Non-pigmented ciliary epithelial cell (primary cell): ENCODE measurements around the gene TMBIM1.

Experiments used
- DNase-seq: peaks from one replicate; pipeline ENCODE4 v3.0.0-alpha.2; 2010; ENCODE audit warnings: low read depth

The TMBIM1 gene

DNA sequence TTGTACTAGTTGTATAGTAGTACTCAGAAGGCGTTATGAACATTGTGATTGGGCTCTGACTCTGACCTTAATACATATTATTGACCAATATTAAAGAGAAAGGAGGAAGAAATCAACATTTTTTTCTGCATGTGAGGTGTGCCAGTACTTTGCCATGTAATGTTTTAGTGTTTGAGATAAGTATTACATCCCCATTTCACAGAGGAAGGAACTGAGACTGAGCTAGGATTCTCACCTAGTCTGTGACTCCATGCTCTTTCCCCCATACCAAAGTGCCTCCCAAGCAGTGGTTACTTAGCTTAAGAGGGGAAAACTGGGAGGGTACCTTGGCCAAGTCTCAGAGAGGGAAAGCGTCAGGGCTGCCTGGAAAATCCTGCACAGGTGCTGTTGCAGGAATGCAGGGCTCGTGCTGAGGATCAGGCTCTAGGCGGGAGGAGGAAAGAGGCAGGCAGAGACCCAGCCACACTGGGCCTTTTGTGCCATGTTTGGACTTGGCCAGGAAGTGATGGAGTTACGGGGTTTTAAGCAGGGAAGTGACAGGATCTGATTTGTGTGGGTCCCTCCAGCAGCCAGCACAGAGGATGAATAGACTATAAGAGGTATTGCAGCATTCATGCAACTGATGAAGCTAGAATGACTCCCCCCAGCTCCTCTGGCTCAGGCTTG is 20.3 kb downstream of the TMBIM1 start:
- DNase-seq = no peak

DNA sequence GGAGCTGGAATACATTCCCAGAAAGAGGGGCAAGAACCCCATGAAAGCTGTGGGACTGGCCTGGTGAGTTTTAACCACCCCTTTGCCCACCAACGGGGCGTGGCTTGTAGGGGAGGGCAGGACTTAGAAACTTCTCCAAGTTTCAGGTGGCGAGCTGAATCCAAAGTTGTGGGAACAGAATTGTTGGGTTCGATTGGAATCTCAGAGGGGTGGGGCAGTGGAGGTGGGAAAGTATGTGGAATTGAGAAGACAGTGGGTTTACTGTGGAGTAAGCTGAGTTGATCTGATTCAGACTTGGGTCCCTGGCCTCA is 20.9 kb downstream of the TMBIM1 start:
- no peak for DNase-seq

DNA sequence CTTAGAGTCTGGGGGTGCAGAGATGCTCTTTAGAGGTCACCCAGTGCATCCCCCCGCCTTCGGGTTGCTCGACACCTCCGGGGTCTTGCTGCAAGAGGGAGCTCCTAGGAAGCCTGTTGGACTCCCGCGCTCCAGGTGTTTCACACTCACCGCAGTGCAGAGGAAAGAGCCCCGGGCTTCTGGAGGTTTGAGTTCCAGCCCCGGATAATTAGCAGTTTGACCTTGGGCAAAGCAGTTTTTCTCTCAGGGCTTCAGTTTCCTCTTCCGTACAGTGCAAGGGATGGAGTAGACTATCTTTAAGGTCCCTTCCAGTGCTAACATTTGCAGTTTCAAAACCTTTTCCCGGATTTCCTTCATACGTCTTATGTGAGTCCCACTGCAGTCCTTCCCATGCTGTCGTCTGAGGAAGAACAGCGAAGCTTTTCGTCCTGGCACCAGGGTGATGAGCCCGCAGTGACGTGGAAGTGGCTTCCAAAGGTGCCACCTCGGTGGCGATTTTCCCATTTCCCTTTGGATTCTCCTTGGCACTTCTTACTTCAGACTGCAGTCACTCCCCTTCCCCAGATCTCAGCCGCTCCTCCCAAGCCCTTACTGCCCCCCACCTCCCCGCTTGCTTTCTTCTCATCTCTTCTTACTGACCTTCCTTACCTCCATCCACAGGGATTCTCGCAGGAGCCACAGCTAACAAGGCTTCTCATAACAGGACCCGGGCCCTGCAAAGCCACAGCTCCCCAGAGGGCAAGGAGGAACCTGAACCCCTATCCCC is 21.4 kb downstream of the TMBIM1 start:
- DNase-seq = no peak

DNA sequence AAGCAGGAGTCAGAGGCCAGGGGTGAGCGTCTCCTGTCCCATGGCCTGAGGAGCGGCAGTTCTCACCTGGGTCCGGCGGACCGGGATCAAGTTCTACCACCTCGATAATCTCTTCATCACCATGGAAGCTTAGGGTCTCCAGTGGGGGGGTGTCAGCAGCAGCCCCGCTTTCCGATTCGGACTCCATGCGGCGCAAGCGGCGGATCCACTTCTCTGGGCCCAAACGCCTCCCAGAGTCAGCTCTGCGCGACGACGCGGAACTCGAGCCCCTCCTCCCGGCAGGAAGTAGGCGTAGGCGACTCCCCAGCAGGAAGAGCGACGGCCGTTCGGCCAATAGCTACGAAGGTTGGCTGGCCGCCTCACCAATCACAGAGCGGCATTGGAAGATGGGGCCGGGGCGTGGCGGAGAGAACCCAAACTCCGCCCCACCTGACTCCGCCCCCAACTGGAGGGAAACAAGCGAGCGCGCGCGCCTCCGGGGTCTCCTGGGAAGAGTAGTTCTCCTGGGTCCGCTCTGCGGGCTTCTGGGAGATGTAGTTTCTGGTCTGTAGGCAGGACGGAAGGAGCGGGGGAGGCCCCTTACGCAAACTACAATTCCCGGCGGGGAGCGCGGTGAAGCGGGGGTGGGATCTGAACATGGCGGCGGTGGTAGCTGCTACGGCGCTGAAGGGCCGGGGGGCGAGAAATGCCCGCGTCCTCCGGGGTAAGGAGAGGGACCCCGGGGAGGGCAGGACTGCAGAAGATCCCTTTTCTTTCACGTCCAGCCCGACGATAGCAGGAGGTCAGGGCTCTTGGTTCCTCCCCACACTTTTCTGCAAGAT is 22.2 kb downstream of the TMBIM1 start, which contains the start of the genes AAMP and PNKD:
Gene AAMP (minus strand): TSS at position 238 of the 821 bp plus-strand sequence. CDS start 51 bp downstream, at position 187.
Gene PNKD (plus strand): TSS at position 620 of the 821 bp plus-strand sequence. CDS start 17 bp downstream, at position 637.
- DNase-seq = peak; percentile 95

DNA sequence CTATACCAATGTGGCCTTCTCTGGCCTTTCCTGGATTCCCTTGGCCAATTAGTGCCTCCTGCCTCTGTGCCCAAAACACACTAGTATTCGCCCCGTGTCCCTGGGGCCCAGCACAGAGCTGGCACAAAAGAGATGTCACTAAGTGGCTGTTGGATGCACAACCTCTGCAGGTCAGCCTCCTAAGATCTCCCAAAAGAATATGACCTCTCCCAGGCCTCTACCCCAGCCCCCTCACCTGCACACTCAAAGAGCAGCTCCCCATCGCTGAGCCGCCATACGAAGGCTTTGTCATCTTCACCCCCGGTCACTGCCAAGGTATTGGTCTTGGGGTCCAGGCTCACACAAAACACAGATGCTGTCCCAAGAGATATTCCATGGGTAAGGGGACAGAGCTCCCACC is 25.0 kb downstream of the TMBIM1 start:
- DNase-seq = no peak

DNA sequence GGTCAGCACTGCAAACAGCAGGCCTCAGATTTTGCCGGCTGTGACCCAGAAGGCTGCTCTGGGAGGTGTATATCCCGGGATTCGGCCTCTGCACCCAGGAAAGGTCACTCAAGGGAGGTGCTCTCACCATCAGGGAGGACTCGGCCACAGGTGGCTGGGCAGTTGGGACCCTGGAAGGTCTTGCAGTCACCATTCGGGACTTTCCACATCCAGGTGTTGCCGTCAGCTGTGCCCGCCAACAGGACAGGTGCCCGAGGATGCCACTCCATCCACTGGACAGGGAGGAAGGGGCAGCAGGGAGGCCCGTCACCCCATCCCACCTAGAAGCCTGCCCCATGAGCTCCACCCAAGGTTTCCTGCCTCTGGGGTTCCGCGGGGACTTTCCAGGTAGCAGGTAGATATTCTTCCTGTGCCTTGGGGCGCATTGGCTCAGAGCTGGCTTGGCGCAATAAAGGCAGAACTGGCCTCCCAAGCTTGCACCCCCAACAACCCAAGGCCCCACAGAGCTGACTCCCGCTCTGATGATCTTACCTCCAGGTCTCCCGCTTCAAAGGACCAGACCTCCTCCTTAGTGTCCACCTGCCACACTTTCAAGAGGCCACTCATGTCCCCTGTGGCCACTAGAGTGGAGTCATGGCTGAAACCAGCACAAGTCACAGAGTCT is 25.9 kb downstream of the TMBIM1 start:
- DNase-seq = no peak

DNA sequence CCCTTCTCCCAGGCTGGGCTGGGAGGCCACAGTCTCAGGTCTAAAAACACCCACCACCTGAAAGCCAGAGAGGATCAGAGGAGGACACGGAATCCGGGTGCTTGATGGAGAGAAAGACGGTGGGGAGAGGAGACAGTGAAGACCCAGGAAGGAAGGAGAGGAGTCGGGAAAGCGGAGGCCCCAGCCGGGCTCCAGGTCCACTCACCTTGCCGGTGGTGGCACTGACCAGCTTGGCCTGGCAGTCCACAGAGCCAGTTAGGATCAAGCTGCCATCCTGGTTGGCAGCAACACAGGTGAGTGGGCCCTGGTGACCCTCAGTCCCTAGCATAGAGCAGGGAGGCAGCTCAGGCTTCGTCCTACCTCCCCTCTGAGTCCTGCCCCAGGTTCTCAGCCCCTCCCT is 26.7 kb downstream of the TMBIM1 start:
- no peak for DNase-seq

DNA sequence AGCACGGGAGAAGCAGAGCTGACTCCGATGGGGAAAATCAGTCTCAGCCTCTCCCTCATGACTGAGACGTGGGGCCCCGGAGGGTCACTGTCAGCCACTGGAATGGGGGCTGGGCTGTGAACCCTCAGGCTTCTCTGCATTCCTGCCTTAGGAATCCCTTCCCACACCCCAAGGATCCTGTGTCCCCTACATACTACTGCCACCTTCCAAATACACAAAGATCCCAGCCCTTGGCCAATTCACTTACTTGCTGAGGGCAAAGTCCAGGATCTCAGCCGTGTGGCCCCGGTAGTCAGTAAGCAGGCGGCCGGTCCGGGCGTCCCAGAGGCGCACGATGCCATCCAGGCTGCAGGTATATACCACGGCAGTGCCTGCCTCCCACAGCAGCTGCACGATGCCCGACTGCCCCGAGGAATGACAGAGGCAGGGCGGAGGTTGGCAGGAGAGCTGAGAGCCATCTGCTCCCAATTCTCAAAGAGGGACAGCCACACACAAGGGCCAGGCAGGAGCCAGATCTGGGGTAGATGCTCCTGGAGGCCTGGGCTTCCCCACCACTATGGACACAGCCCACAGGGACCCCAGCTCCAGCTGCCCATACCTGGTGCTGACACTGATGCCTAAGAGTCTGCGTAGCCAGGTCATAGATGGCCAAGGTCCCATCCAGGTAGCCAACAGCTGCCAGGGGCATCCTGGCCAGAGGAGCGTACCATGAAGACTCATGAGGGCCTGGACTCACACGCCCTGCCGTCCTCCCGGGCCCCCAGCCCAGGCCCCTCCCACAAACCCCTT is 27.3 kb downstream of the TMBIM1 start:
- no peak for DNase-seq

DNA sequence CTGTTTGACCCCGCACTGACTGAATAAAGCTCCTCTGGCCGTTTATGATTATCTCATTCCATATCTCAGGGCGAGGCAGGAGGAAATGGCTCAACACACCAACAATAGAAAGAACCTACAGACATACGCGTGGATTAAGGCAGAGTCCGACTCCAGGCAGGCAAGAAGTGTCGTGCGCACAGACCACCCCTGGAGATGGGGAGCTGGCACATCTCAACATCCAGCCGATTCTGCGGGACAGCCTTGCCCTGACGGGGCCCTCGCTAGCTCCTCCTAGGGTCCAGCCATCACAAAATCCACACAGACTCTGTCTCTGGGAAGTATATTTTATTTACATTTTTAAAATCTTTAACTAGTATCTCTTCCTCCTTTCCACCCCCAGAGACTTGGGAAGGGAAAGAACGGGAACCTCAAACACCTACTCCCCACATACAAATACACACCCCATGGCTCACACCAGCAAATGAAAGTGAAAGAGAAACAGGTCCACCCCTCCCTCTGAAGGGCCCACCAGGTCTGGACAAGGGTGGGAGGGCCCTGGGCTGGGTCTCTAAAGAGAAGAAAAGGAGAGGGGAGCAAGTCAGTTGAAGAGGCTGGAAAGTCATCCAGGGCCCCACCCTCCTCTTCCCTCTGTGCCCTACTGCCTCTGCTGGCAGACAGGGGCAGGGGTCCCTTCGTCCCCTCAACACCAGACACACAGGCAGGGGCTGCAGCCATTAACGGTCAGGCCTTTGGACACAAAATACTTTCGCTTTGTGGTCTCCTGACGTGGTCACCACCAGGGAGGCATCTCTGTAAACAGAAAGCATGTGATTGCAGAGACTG is 28.3 kb downstream of the TMBIM1 start:
- no peak for DNase-seq

DNA sequence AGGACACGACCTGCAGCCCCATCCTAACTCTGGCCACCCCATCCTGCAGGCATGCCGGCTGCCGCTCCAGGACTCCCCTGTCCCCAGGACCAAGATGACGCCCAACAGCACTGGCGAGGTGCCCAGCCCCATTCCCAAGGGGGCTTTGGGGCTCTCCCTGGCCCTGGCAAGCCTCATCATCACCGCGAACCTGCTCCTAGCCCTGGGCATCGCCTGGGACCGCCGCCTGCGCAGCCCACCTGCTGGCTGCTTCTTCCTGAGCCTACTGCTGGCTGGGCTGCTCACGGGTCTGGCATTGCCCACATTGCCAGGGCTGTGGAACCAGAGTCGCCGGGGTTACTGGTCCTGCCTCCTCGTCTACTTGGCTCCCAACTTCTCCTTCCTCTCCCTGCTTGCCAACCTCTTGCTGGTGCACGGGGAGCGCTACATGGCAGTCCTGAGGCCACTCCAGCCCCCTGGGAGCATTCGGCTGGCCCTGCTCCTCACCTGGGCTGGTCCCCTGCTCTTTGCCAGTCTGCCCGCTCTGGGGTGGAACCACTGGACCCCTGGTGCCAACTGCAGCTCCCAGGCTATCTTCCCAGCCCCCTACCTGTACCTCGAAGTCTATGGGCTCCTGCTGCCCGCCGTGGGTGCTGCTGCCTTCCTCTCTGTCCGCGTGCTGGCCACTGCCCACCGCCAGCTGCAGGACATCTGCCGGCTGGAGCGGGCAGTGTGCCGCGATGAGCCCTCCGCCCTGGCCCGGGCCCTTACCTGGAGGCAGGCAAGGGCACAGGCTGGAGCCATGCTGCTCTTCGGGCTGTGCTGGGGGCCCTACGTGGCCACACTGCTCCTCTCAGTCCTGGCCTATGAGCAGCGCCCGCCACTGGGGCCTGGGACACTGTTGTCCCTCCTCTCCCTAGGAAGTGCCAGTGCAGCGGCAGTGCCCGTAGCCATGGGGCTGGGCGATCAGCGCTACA is 29.4 kb downstream of the TMBIM1 start:
- DNase-seq = no peak

DNA sequence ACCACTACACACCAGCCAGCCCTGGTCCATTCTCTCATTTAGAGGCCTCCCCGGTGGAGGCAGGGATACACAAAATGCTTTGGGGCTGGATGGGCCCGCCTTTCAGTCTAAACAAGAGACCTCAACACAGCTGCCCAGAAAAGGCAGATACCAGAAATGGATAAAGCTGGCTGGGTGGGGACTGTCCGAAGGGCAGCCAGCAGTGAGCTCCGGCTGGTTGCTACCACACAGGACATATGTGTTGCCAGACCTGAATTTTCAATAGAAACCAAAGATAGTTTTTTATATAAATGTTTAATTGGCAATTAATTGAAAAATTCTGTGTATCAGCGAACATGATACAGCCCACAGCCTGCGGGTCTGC is 30.1 kb downstream of the TMBIM1 start:
- DNase-seq = no peak

DNA sequence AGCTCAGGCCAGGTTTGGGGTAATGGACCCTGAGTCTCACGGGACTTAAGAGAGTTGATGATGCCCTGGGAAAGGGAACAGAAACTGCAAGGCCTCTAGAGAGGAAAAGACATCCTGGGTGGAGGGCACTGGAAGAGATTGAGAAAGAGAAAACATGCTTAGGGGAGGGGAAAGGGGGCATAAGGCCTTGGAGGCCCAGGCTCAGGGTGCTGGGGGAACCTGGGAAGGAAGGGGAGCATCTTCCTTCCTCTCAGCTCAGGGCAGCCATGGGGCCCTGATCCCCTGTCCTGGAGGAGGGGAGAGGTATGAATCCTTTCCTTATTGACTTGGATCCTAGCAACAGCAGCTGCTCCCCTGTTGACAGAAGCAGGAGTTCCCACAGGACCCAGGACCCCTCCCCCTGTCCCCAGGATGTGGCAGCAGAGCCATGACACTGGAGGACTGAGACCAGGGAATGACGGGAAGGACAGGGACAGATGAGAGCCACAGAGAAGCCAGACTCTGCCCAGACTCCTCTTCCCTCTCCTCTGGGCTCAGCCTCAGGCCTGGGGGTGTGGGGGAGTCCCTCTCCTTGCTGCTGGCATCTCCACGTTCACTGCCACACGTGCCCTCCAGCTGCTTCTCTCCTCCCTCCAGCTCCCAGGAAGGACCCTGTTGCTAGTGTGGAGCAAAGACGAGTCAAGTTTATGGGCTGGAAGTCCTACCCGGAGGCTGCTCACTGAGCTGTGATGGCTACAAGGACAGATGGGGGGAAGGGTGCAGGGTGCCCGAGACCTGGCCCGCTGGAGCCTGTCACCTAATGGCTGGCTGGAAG is 30.7 kb downstream of the TMBIM1 start:
- DNase-seq = no peak

DNA sequence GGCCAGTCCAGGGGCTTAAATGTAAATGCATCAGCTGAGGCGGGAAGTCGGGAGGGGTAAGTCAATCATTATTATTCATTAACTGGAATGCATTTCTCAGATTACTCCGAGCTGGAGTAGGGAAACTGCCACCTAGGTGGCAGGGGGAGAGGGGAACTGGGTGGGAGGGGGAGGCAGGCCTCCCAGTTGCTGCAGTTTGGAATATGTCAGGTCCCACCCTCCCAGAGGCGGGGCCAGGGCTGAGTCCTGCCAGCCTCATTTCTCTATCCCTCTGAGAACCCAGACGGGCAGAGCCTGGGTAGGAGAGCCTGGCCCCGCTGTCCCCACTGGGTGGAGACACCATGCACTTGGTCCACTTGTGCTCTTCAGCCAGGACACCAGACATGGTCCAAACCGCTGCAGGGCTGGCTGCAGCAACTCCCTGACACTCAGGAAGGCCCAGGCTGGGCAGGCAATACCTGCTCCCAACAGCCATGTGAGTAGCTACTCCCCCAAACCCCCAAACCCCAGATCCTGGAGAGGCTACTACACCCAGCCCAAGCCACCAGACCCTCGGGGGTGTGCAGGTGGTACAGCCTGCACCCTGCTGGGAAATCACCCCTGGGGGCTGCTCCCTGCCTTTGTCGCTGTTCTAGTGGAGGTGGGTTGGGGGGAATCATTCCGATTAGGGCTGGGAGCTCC is 31.4 kb downstream of the TMBIM1 start, which contains the start of gene GPBAR1:
Gene GPBAR1 (plus strand): TSS at position 274 of the 681 bp plus-strand sequence. CDS start 1,710 bp downstream, outside the sequence.
- no peak for DNase-seq

DNA sequence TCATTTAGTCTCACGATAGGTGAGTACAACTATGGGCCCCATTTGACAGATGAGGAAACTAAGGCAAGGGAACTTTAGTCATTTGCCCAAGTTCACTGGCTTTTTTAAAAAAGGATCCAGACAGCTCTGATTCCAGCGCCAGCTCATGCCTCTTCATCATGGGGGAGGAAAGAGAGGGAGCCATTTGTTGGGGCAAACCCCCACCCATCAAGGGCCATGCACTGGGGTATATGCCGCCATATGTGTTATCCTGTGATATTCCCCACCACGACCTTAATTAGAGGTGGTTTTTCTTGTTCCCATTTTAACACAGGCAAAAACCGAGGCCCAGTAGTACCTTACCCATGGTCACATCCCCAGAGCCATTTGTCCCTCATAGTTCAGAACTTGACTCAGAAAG is 32.1 kb downstream of the TMBIM1 start:
- DNase-seq = no peak

DNA sequence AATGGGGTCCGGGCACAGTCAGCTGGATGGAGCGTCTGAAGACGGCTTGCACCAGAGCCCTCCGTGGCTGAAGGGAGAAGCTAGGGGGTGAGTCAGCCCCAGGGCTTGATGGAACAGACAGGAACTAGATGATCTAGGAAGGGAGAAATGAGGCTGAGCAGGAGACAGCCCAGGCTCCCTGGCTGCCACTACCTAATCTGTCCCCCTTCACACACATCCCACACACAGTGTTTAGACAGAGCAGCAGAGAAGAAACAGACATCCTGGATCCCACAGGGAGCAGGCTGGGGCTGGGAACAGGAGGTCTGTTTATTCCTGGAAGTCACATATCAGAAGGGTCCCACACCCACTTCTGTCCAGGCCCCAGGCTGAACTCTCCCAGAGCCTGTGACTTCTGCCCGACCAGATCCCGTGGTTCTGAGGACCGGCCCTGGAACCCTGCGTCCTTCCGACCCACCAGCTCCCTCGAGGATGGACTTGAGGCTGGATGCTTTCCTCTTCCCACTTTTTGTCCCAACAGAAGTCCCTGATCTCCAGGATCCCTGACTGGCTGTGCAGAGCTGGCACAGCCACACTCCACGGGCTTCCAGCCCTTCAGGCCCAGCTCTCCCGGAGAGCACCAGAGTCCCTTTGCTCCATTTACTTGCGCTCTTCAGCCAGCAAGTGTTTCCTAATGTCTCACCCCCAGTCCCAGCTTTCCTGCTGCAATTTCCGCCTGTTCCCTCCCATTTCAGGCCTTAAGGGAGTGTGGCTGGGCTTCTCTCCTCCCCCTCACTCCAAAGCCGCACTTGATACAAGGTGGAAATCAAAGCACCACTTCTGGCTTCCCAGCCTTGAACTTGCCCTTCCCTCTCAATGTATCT is 33.0 kb downstream of the TMBIM1 start:
- DNase-seq = peak; percentile 58

DNA sequence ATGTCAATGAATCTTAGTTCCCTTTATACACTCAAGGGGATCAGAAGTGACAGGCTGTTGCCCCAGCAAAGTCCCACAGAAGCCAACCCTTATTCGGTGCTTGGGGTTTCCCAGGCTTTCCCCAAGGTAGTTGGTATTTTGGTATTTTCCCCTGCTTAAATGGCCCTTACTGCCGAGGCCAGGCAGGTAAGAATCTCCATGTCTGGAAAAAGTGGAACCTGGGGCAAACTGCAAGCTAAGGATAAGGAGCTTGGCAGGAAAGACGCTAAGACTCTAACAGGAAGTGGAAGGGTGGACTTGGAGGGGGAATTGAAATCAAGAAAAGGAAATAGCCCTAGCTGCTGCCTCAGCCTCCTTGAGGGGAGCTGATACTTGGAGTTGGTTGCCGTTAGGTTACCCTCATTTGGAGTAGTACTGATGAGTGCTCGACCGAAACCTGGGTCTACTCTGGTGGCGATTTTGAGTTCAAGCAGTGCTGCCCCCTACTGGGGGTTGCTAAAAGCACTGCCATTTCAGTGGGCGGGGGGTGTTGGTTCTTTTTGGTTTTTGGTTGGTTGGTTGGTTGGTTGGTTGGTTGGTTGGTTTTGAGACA is 34.8 kb downstream of the TMBIM1 start:
- no peak for DNase-seq
